GM12878 (cell line): ENCODE data around the gene GALNT18. TPM values are rescaled to one million over a fixed set of nuclear protein-coding genes. Genes with fewer than 3 reads are reported as not detected.

ENCODE experiments used
- ATAC-seq: fragments of 200-7000 bp; cut with Tn5 transposase; 3 replicates; pipeline ENCODE4 v1.9.1; 2020; ENCODE audit warnings: mild to moderate bottlenecking, moderate library complexity
- BruUV-seq: library from RNA; stranded (reverse); fragments of 400-500 nt; replicated peaks from 2 replicates; lab custom pipeline; 2021; lab: Mats Ljungman, UMichigan
- CTCF ChIA-PET: fragments of 300-600 bp; sonication (Branson Sonifier 250); formaldehyde crosslinking; extraction: SDS; loops from one replicate; lab custom pipeline; 2021; ENCODE audit warnings: inconsistent platforms; lab: Yijun Ruan, JAX
- POLR2A ChIA-PET: fragments of 350-600 bp; formaldehyde crosslinking; extraction: SDS; loops from one replicate; lab custom pipeline; 2021; ENCODE audit warnings: inconsistent platforms; lab: Charles Lee
- RAD21 ChIA-PET: fragments of 300-600 bp; sonication (Branson Sonifier 250); formaldehyde crosslinking; loops from one replicate; lab custom pipeline; 2023; ENCODE audit warnings: antibody characterized with exemption; ENCODE audit not compliant: unreplicated experiment; lab: Charles Lee
- SMC1A ChIA-PET: fragments of 300-600 bp; sonication (Branson Sonifier 250); formaldehyde crosslinking; loops from one replicate; lab custom pipeline; 2023; ENCODE audit not compliant: unreplicated experiment, uncharacterized antibody; lab: Charles Lee
- DNase-seq: peaks from one replicate; pipeline ENCODE4 v3.0.0-alpha.2; 2011; ENCODE audit warnings: low read depth, low spot score
- FAIRE-seq: peaks from 3 replicates; lab custom pipeline; 2011; peaks lifted over from hg19 to GRCh38; lab: Jason Lieb, UNC
- H2AFZ ChIP-seq: 2 replicates; pipeline ENCODE4 v1.6.0; 2011; ENCODE audit warnings: low read depth, low read length, control low read depth; ENCODE audit not compliant: control insufficient read depth
- H3K27ac ChIP-seq: 2 replicates; pipeline ENCODE4 v1.5.1; 2011; ENCODE audit warnings: control low read depth; ENCODE audit not compliant: control insufficient read depth, insufficient read depth
- H3K27me3 ChIP-seq, 2 experiments: replicated peaks in 1 of 2; 2 replicates each; pipeline versions ENCODE4 v1.6.0 to v1.6.1; 2011; ENCODE audit warnings: low read length in 1 of 2; ENCODE audit not compliant: control insufficient read depth in 2 of 2, insufficient read depth in 2 of 2
- H3K36me3 ChIP-seq, 2 experiments: 2 replicates each; pipeline ENCODE4 v1.5.1; 2011; ENCODE audit warnings: low read length in 1 of 2; ENCODE audit not compliant: control insufficient read depth in 2 of 2, insufficient read depth in 2 of 2
- H3K4me1 ChIP-seq: 2 replicates; pipeline ENCODE4 v1.6.1; 2011; ENCODE audit warnings: mild to moderate bottlenecking, low read length, moderate library complexity, mixed read lengths; ENCODE audit not compliant: control insufficient read depth, insufficient read depth
- H3K4me2 ChIP-seq: 2 replicates; pipeline ENCODE4 v1.6.0; 2011; ENCODE audit warnings: control low read depth; ENCODE audit not compliant: control insufficient read depth, insufficient read depth
- H3K4me3 ChIP-seq: fragments of 200-600 bp; sonication (generic); 2 replicates; pipeline ENCODE4 v1.5.1; 2016
- H3K79me2 ChIP-seq: 2 replicates; pipeline ENCODE4 v1.6.0; 2011; ENCODE audit warnings: low read length; ENCODE audit not compliant: control insufficient read depth, insufficient read depth
- H3K9ac ChIP-seq: 2 replicates; pipeline ENCODE4 v1.8.0; 2011; ENCODE audit warnings: low read length, control low read depth, mixed read lengths; ENCODE audit not compliant: control insufficient read depth, insufficient read depth
- H3K9me3 ChIP-seq: replicated peaks from 3 replicates; pipeline ENCODE4 v1.5.1; 2011; ENCODE audit warnings: mild to moderate bottlenecking, low read length; ENCODE audit not compliant: control insufficient read depth, insufficient read depth
- H4K20me1 ChIP-seq: 2 replicates; pipeline ENCODE4 v1.6.0; 2011; ENCODE audit not compliant: control insufficient read depth, insufficient read depth
- ATF7 ChIP-seq: fragments of 450-650 bp; IDR thresholded peaks from 2 replicates; pipeline ENCODE4 v1.6.1; 2016; ENCODE audit warnings: low read depth, mild to moderate bottlenecking
- BACH1 ChIP-seq: fragments of 450-650 bp; IDR thresholded peaks from 2 replicates; pipeline ENCODE4 v1.6.1; 2017; ENCODE audit warnings: mild to moderate bottlenecking, borderline replicate concordance
- BCL3 ChIP-seq: IDR thresholded peaks from 2 replicates; pipeline ENCODE4 v1.6.1; 2011; ENCODE audit warnings: borderline replicate concordance, low read depth, mild to moderate bottlenecking, moderate library complexity, low read length; ENCODE audit not compliant: insufficient read depth, poor library complexity, severe bottlenecking
- CHD4 ChIP-seq: fragments of 200-600 bp; sonication (generic); IDR thresholded peaks from 2 replicates; pipeline ENCODE4 v1.6.1; 2016; ENCODE audit warnings: mild to moderate bottlenecking
- JUNB ChIP-seq: IDR thresholded peaks from 2 replicates; pipeline ENCODE4 v1.6.1; 2016; ENCODE audit warnings: antibody characterized with exemption, mild to moderate bottlenecking
- MAX ChIP-seq: IDR thresholded peaks from 2 replicates; pipeline ENCODE4 v1.6.1; 2012; ENCODE audit warnings: low read depth, low read length, improper control_type of control experiment
- MEF2B ChIP-seq: fragments of 450-650 bp; IDR thresholded peaks from 2 replicates; pipeline ENCODE4 v1.6.1; 2018; ENCODE audit warnings: mild to moderate bottlenecking, moderate library complexity; ENCODE audit not compliant: partially characterized antibody, poor library complexity, severe bottlenecking
- MXI1 ChIP-seq: fragments of 150-350 bp; IDR thresholded peaks from 2 replicates; pipeline ENCODE4 v1.6.1; 2011; ENCODE audit warnings: low read depth, mild to moderate bottlenecking, inconsistent platforms, low read length, improper control_type of control experiment
- RCOR1 ChIP-seq: conservative IDR thresholded peaks from 2 replicates; pipeline ENCODE4 v1.6.1; 2012; ENCODE audit warnings: low read depth, low read length, improper control_type of control experiment
- SMAD5 ChIP-seq: IDR thresholded peaks from 2 replicates; pipeline ENCODE4 v1.6.1; 2016; ENCODE audit warnings: antibody characterized with exemption, low read depth
- SRF ChIP-seq, 2 experiments: IDR thresholded peaks; 2 replicates each; pipeline ENCODE4 v1.6.1; 2011; ENCODE audit warnings: low read depth in 2 of 2, low read length in 2 of 2, mild to moderate bottlenecking in 1 of 2, moderate library complexity in 1 of 2
- STAT3 ChIP-seq: IDR thresholded peaks from 2 replicates; pipeline ENCODE4 v1.6.1; 2011; ENCODE audit warnings: low read depth, low read length, improper control_type of control experiment
- USF1 ChIP-seq: IDR thresholded peaks from 2 replicates; pipeline ENCODE4 v1.6.1; 2011; ENCODE audit warnings: borderline replicate concordance, low read depth, mild to moderate bottlenecking, moderate library complexity, mixed read lengths, low read length; ENCODE audit not compliant: insufficient read depth; ENCODE audit errors: extremely low read length
- ZNF622 ChIP-seq: fragments of 450-650 bp; IDR thresholded peaks from 2 replicates; pipeline ENCODE4 v1.6.1; 2017; ENCODE audit warnings: mild to moderate bottlenecking, inconsistent platforms
- WGBS: methylation state at CpG from one replicate; pipeline ENCODE4 v1.1.6; 2016; ENCODE audit warnings: low lambda C conversion rate; ENCODE audit not compliant: insufficient replicate concordance, insufficient coverage; ENCODE audit errors: missing lambda C conversion rate; 5-methylcytosine and 5-hydroxymethylcytosine counted together
- in situ Hi-C: fragments of 300-500 bp; cut with MboI; formaldehyde crosslinking; loops from 9 replicates; pipeline ENCODE4 v1.14.3; 2018; ENCODE audit warnings: mixed read lengths
- intact Hi-C: fragments of 100-400 bp; cut with micrococcal nuclease; formaldehyde crosslinking; loops from one replicate; pipeline ENCODE4 v1.14.2; 2022; ENCODE audit not compliant: unreplicated experiment
- polyA plus RNA-seq, 11 experiments: library from polyadenylated mRNA; depleted of rRNA in 4 of 11; unstranded in 6 of 11; stranded (reverse) in 5 of 11; fragments of >200 nt; fragmentation: Nextera tagmentation in 4 of 11; fragmentation: Illumina TruSeq in 1 of 11; extraction: Ambion mirVana in 4 of 11; extraction: Trizol in 1 of 11; gene quantifications; 1 replicate in 1 of 11; 2 replicates in 10 of 11; pipeline versions ENCODE4 v1.2.1 to v1.2.3, GENCODE V29; 2011 to 2016; ENCODE audit warnings: inconsistent platforms in 2 of 11, missing spikeins in 2 of 11, low read depth in 1 of 11
- total RNA-seq, 4 experiments: library from RNA; depleted of rRNA in 3 of 4; stranded (reverse); fragments of >200 nt in 3 of 4; fragmentation: Illumina TruSeq in 1 of 4; extraction: Trizol in 1 of 4; gene quantifications; 2 replicates each; pipeline versions ENCODE4 v1.2.1 to v1.2.3, GENCODE V29; 2013 to 2021

Gene GALNT18
- total and polyA plus RNA-seq, 10 of the 15 experiments (the other 5 are each of a cell fraction or from before 2014, with no cell fraction given): 1.2 to 14.2 (median 6.3) TPM

GRCh38 chr11:11308249-11308648 lies 313.6 kb downstream of the GALNT18 start (continued):
- TF ChIP-seq JUNB (no peak), MEF2B (no peak), ZNF622 (no peak), USF1 (no peak), STAT3 (no peak), BCL3 (no peak), MXI1 (no peak)

GRCh38 chr11:11306855-11307254 lies 314.9 kb downstream of the GALNT18 start:
- H3K36me3 ChIP-seq: no peaks in the 10 kb centered on the region
- FAIRE-seq (no peak), DNase-seq (no peak)
- no peaks in the 10 kb centered on the region for H3K79me2 ChIP-seq
- H4K20me1 ChIP-seq: no peaks in the 10 kb centered on the region
- H2AFZ ChIP-seq: no peak overlapping the region
- CTCF ChIA-PET: no interaction called here
- no peak overlapping the region for H3K27ac ChIP-seq
- no peak overlapping the region for H3K4me3 ChIP-seq
- intact Hi-C loops: no loop called here
- H3K4me2 ChIP-seq: no peak overlapping the region
- RAD21 ChIA-PET: no interaction called here
- POLR2A ChIA-PET: no interaction called here
- no peak overlapping the region for H3K9ac ChIP-seq
- SMC1A ChIA-PET: no interaction called here
- TF ChIP-seq BACH1 (no peak), SMAD5 (no peak), MXI1 (no peak), ATF7 (no peak), CHD4 (no peak), RCOR1 (no peak), MAX (no peak), SRF (IDR thresholded peaks at IDR 0.05; ENCODE audit: low read depth in 2 of 2, low read length in 2 of 2) (no peak)
- TF ChIP-seq, all 136 proteins: peak for 0
- no peak for ATAC-seq
- H3K4me1 ChIP-seq: 0 out of 2 replicates have a peak, but pooled peaks cover 5% of the 10 kb centered on the region
- in situ Hi-C loops: no loop called here
- no TSS peak for BruUV-seq
- H3K9me3 ChIP-seq: no peaks in the 10 kb centered on the region; the same call in 2 of the 3 replicates
- WGBS: 31% methylated on average over 2 of the region's 2 CpGs
- no peaks in the 10 kb centered on the region for H3K27me3 ChIP-seq
